A673 (cell line): ENCODE measurements around the gene RPS6KA3. TPM values are rescaled to one million over a fixed set of nuclear protein-coding genes. Genes with fewer than 3 reads are reported as not detected.

Source experiments
- BruUV-seq: library from RNA; stranded (reverse); fragments of 400-500 nt; replicated peaks from 2 replicates; lab custom pipeline; 2021; lab: Mats Ljungman, UMichigan
- CTCF ChIA-PET: fragments of 300-600 bp; sonication (Branson Sonifier 250); formaldehyde crosslinking; loops from one replicate; lab custom pipeline; 2022; ENCODE audit warnings: antibody characterized with exemption; lab: Charles Lee
- POLR2A ChIA-PET: fragments of 300-600 bp; sonication (Branson Sonifier 250); formaldehyde crosslinking; loops from one replicate; lab custom pipeline; 2022; ENCODE audit warnings: antibody characterized with exemption; ENCODE audit not compliant: low non-redundant PET; lab: Charles Lee
- DNase-seq: peaks from one replicate; pipeline ENCODE4 v3.0.0-alpha.2; 2015; ENCODE audit warnings: low spot score
- H3K27ac ChIP-seq: fragments of 200-600 bp; sonication (generic); 2 replicates; pipeline ENCODE4 v1.5.1; 2016; ENCODE audit warnings: mixed run types, low read depth, mild to moderate bottlenecking, mixed read lengths, antibody characterized with exemption, low read length; ENCODE audit not compliant: poor library complexity, severe bottlenecking
- H3K27me3 ChIP-seq: fragments of 200-600 bp; sonication (generic); replicated peaks from 2 replicates; pipeline ENCODE4 v1.6.1; 2017; ENCODE audit warnings: mixed run types, low read depth, mild to moderate bottlenecking, mixed read lengths, antibody characterized with exemption, low read length; ENCODE audit not compliant: insufficient read depth, poor library complexity
- H3K36me3 ChIP-seq: fragments of 200-600 bp; sonication (generic); 2 replicates; pipeline ENCODE4 v1.6.1; 2016; ENCODE audit warnings: mixed run types, mild to moderate bottlenecking, mixed read lengths, antibody characterized with exemption, low read length; ENCODE audit not compliant: insufficient read depth, poor library complexity, severe bottlenecking
- H3K4me1 ChIP-seq: fragments of 200-600 bp; sonication (generic); 2 replicates; pipeline ENCODE4 v1.6.1; 2017; ENCODE audit warnings: mixed run types, mild to moderate bottlenecking, mixed read lengths, antibody characterized with exemption, low read length; ENCODE audit not compliant: insufficient read depth, poor library complexity, severe bottlenecking
- H3K4me3 ChIP-seq: fragments of 200-600 bp; sonication (generic); 2 replicates; pipeline ENCODE4 v1.5.1; 2016; ENCODE audit warnings: low read depth, mixed run types, mild to moderate bottlenecking, mixed read lengths, low read length; ENCODE audit not compliant: poor library complexity, severe bottlenecking
- H3K9me3 ChIP-seq: fragments of 200-600 bp; sonication (generic); 2 replicates; pipeline ENCODE4 v1.6.1; 2016; ENCODE audit warnings: mixed run types, low read depth, mild to moderate bottlenecking, mixed read lengths, antibody characterized with exemption, low read length; ENCODE audit not compliant: poor library complexity, severe bottlenecking
- CTCF ChIP-seq: fragments of 300-800, 200-600 bp; sonication (generic); conservative IDR thresholded peaks from 2 replicates; pipeline ENCODE4 v1.5.1; 2017; ENCODE audit warnings: low read depth, mild to moderate bottlenecking, antibody characterized with exemption, low read length, moderate library complexity, mixed read lengths
- EZH2 ChIP-seq: fragments of 200-600 bp; sonication (generic); IDR thresholded peaks from 2 replicates; pipeline ENCODE4 v1.6.1; 2017; ENCODE audit warnings: borderline replicate concordance, low read depth, mild to moderate bottlenecking, mixed read lengths, antibody characterized with exemption, low read length; ENCODE audit not compliant: poor library complexity, severe bottlenecking
- intact Hi-C: fragments of 100-400 bp; cut with micrococcal nuclease; formaldehyde crosslinking; loops from one replicate; pipeline ENCODE4 v1.10.0; 2022; ENCODE audit not compliant: unreplicated experiment
- total RNA-seq: library from RNA; stranded (reverse); gene quantifications from 2 replicates; pipeline ENCODE4 v1.2.3, GENCODE V29; 2021

RPS6KA3 gene
- total RNA-seq, 1 experiment from 2014 or later, result 33.6 TPM

GRCh38 chrX:20260885-20261284 is 5.8 kb downstream of the RPS6KA3 start:
- Histone ChIP-seq H3K4me3 (no peak overlapping the region), H3K27ac (no peak overlapping the region), H3K9me3 (no peaks in the 10 kb centered on the region), H3K4me1 (peaks cover 4% of the 10 kb centered on the region), H3K27me3 (peaks cover 4% of the 10 kb centered on the region), H3K36me3 (no peaks in the 10 kb centered on the region)
- no TSS peak for BruUV-seq
- TF ChIP-seq CTCF (no peak), EZH2 (no peak)
- POLR2A ChIA-PET, result no interaction called here
- CTCF ChIA-PET, result no interaction called here
- DNase-seq, result no peak
- intact Hi-C loops, result no loop called here

- no TSS peak for BruUV-seq
- Histone ChIP-seq H3K27me3 (peaks cover 4% of the 10 kb centered on the region), H3K9me3 (no peaks in the 10 kb centered on the region), H3K4me3 (no peak overlapping the region), H3K4me1 (no peaks in the 10 kb centered on the region), H3K36me3 (no peaks in the 10 kb centered on the region), H3K27ac (no peak overlapping the region)
- TF ChIP-seq EZH2, result no peak
- TF ChIP-seq CTCF, result no peak
- CTCF ChIA-PET, result no interaction called here
- intact Hi-C loops, result loop anchor here (5.0 kb wide), 1 partner anchor 272 kb away; no protein-coding TSS in a partner anchor
- POLR2A ChIA-PET, result no interaction called here
- no peak for DNase-seq
Observed at GRCh38 chrX:20254712-20255299, 11.9 kb downstream of the RPS6KA3 start.

- no peak overlapping the region for H3K27ac ChIP-seq
- H3K4me1 ChIP-seq, result no peaks in the 10 kb centered on the region
- no peaks in the 10 kb centered on the region for H3K9me3 ChIP-seq
- intact Hi-C loops, result loop anchor here (1.0 to 5.0 kb wide), 2 partner anchors 189 to 274 kb away; no protein-coding TSS in a partner anchor
- ChIA-PET POLR2A (no interaction called here), CTCF (interaction anchor here (0.6 to 1.3 kb wide), 3 partner anchors 14 to 265 kb away, joined by 5 to 10 read pairs (median 6); partner anchors contain the start of gene RPS6KA3)
- TF ChIP-seq CTCF (no peak), EZH2 (no peak)
- H3K36me3 ChIP-seq, result no peaks in the 10 kb centered on the region
- BruUV-seq, result no TSS peak
- H3K27me3 ChIP-seq, result no peaks in the 10 kb centered on the region
- no peak overlapping the region for H3K4me3 ChIP-seq
- no peak for DNase-seq
Observed at GRCh38 chrX:20253232-20253543, 13.5 kb downstream of the RPS6KA3 start.
